GM18868 (cell line): ENCODE measurements around the gene CAMK4.
"Not testable (repeated sequence)": the region's sequence is repeated elsewhere in the genome, so short reads cannot be mapped to it uniquely, and the experiment has no call there.

Source experiments
- ATAC-seq: cut with Tn5 transposase; IDR thresholded peaks from one replicate; pipeline ENCODE4 v1.9.1; 2021; ENCODE audit warnings: mild to moderate bottlenecking, moderate library complexity; ENCODE audit not compliant: unreplicated experiment

Gene CAMK4

DNA sequence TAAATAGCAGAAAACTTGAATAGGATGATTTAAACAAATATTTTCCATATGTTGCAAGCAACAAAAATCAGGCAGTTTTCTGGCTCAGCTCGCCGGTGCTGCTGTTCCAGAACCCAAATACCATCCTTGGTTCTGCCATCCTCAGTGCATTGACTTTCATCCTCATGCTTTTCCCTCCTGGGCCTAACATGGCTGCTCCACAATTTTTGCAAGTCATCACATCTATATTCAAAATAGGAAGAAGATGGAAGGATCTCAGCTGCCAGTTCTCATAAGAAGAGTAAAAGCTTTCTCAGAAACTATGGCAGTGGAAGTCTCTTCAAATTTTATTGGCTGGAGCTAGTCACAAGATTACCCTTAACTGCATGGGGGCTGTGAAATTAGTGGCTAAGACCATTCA is 151.5 kb downstream of the CAMK4 start:
- ATAC-seq = no peak

DNA sequence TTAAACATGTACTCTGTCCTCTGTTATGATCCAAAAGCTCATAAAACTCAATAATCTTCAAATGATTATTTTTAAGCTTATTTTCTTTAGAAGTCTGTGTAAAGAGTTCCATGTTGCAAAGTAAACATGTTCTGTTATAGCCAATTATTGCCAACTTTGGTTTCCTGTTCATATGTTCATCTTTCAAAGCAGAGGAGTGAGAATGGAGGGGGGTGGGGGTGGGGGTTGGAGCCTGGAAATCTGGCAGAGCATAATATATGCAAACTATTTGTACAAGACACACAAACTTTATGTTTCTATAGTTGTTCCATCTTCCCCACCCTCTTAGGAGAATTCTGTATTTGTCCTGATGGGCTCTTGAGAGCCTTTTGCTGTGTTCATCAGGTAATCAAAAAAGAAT is 153.1 kb downstream of the CAMK4 start:
- ATAC-seq = no peak

DNA sequence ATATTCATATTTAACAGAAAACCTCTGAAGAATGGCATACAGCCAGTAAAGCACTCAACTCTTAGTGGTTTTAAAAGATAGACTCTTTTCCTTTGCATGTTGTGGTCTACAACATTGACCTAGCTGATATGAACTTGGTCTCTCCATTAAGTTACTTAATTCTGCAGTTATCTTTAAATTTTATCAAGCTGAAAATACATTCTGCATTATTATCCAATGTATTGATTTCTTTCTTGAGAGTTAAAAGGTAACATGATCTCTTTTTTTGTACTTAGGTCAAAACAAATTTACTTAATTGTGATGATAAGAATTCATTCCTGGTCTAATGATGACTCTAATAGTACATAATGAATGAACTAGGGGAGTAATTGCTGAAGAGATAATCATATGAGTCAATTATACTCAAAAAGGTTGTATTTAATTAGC is 155.2 kb downstream of the CAMK4 start:
- no peak for ATAC-seq

DNA sequence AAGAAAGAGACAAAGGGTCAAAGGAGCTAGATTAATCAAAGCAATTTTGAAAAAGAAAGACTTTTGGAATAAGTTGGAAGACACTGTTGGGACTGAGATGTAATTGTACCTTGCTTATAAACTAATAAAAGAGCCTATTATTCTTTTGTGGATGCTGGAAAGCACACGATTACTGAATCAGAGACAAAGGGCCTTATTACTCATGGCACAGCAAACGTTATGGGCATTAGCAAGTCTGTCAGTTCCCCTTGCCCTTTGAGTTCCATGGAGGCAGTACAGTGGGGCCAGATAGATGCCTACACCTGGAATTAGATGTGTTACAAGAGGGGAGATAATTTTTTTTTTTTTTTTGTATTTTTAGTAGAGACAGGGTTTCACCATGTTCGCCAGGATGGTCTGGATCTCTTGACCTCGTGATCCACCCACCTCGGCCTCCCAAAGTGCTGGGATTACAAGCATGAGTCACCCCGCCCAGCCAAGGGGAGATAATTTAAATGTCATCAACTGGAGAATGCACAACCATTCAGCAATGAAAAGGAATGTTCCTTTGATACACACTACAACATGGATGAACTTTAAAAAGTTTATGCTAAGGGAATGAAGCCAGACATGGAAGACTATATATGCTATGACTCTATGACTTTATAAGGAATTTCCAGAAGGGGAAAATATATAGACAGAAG is 159.2 kb downstream of the CAMK4 start:
- no peak for ATAC-seq

DNA sequence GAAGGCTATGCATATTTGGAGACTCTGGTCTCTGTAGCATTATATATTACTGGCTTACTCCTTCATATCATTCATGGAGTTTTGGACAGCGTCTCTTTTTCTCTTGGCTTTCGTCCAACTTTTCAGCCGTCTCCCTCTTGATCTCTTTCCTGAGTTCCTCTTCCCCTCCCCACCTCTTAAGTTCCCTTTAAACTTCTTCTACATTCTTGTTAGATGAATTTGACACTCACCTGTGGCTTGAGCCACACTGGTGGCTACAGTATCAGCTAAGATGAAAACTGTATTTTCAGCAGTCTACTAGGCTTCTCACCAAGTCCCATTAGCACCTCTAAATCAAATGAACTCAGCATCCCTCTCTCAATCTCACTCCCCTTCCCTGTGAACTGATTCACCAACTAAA is 160.0 kb downstream of the CAMK4 start:
- ATAC-seq = no peak

DNA sequence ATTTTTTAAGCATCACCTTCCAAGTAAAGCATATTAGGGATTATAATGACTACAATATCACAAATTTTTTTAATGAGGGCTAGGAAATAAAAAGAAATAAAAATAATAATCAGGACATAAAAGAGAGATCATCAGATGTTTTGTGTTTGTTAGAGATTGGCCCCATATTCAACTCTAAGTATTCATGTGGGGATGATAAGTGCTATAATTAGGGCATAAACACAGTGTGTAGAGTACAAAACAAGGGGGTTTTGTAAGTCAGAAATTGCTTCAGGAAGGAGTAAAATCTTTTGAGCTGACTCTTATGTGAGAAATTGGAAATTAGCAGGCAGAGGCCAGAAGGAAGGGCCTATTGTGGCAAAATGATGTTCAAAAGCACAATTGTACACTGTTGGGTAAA is 160.9 kb downstream of the CAMK4 start:
- ATAC-seq = no peak

DNA sequence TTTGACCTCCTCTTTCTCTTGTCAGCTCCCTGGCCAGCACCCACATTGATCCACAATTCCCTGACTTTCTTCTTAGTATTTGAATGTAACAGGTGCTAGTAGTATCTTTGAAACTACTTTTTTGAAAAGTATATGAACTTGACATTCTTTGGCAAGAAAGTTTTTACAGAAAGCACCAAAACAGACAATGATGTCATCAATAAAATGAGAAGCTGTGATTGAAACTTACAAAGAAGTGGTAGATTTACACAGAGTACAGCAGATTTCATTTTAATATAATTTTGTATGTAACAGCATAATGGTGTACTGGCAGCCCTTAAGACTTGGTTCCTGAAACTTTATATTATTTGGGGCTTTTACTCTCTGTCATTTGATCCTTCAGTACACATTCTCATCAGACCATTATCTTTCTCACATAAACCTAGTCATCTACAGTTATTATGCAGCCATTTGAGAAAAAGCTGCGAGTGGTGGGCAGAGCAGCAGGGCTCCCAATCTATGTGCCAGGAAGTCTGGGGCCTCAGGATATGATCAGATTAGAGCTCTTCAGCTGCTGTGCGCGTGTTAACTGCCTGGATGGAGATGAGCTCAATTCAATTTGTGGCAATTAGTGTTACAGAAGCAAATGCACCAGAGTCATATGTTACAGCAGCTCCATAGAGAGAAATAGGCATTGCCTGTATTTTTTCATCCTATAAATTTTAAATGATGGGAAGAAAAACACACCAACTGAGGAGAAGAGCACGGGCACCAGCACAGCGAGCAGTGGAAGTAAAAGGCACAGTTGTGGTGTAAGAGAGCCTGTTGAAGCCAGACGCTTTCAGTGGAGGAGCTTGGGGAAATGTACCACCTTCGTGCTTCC is 162.0 kb downstream of the CAMK4 start:
- ATAC-seq = no peak

DNA sequence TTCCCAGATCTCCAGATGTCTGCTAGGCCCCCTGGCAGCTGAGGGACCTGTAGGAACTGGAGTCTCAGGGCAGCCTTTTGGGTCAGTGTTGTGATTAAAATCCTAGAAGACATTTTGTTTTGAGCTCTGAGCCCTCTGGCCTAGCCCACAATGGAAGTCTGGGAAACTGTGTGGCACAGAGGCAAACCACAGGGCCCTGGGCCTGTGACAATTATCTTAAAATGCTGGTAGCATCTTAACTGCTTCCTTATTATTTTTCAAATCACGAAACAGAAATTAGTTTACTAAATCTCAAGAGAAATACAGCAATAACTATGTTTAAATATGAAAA is 162.6 kb downstream of the CAMK4 start:
- no peak for ATAC-seq

DNA sequence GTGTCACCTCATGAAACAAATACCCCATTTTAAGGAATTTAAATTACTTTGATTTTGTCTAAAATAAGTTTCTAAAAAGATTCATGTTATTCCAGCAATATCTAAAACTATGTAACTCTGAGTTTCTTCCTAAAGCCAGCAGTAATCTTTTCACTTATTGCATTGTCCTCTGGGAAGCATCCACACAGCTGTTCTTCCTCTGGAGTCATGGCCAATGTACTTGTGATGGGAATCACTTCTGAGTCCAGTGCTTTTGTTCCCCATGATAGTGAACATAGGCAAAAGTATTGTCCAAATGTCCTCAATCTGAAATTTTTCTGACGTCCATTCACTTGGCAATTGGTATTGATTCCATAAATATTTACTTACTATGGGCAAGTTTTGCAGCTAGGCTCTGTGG is 163.2 kb downstream of the CAMK4 start:
- ATAC-seq = no peak

DNA sequence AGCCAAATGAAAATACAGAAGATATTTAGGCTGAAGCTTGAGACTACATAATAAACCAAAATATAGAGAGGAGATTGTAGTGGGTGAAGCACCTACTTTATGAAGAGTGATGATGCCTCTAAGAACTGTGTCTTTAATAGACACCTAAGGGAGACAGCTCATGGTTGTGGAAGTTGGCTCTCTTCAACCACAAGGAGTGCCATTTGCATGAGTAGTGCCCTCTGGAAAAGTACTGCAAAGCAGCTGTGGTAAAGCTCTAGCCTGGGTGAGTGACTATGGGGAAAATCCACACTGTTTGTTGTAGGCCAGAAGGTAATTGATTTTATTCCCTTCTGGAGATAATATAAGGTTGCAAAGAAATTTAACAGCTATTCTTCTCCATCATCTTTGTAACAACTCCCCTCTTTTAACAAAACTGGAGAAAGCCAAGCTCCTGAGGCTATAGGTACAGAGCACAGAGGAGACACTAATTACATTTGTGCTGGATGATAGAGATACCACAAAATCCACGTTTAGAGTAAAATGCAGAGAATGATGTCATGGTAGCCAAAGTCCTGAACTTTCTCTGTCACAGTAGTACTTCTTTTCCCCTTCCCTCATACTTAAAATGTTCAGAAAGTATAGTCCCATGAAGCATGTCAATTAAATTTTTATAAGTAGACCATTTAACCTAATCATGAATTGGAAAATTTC is 165.4 kb downstream of the CAMK4 start:
- no peak for ATAC-seq

DNA sequence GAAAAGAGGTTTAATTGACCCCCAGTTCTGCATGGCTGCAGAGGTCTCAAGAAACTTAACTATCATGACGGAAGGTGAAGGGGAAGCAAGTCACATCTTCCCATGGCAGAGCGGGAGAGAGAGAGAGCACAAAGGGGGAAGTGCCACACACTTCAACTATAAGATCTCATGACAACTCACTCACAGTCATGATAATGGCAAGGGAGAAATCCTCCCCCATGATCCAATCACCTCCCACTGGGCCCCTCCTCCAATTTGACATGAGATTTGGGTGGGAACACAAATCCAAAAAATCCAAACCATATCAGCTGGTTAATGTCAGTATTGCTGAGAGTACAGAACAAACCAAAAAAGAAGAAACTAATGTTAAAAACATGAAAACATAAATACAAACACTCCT is 168.0 kb downstream of the CAMK4 start:
- ATAC-seq = no peak

DNA sequence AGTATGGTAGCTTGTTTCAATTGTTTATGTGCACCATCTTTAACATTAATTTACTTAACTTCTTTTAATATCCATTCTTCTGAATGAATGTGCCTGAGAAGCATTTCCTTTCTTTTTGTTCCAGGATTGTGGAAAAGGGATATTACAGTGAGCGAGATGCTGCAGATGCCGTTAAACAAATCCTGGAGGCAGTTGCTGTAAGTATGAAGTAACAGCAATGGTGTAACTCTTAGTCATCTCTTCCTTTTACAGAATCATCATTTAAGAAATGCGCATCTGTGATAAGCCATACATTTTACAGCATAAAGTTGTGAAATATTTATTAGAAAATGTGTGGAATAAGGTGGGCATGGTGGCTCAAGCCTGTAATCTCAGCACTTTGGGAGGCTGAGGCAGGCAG is 170.4 kb downstream of the CAMK4 start:
- ATAC-seq = no peak

DNA sequence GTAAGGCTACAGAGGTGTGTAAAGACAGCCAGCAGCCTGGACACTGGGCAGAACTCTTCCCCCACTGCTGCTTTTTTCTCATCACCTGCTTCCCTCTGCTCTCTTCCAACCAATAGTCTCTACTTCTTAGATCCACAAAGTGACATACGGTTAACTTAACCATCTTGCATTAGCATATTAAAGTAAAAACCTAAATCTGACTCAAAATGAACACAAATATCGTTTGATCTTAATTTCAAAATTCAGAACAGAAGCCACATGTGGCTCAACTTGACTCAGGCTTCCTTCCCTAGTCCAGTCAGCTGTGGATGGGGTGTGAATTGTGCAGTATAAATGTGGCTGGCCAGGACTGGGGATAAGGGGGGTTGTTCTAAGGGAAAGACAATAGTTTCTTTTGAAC is 173.8 kb downstream of the CAMK4 start:
- ATAC-seq = no peak

DNA sequence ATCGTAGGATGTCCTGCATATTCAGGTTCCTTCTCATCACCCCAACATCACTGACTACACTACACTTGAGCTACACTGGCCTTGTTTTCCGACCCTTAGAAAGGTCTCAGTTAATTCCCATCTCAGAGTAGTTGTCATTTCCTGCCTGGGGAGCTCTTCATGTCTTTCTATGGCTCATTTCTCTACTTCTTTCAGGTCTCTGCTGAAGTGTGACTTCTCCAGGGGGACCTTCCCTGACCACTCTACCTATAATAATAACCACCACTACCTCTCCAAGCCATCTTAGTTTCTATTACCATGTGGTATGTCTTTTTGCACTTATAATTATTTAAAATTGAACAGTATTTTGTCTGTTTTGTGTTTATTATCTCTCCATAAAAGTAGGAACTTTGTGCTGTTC is 174.9 kb downstream of the CAMK4 start:
- no peak for ATAC-seq

DNA sequence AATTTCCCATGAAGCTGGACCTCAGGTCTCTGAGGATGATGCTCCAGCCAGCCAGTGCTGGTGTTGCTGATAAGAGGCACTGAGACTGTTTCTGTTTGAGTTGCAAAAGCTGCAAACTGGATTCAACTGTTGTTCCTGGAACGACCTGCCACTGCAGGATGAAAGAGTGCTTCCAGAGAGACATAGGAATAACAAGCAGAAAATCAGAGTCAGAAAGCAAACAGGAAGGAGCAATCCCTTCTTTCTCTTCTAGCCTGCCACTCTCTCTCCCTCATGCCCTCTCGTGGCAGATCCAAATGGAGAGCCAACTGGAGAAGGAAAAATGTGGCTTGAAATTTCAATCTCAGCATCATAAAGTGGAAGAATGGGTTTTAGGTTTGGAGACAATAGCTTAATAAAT is 177.7 kb downstream of the CAMK4 start:
- no peak for ATAC-seq

DNA sequence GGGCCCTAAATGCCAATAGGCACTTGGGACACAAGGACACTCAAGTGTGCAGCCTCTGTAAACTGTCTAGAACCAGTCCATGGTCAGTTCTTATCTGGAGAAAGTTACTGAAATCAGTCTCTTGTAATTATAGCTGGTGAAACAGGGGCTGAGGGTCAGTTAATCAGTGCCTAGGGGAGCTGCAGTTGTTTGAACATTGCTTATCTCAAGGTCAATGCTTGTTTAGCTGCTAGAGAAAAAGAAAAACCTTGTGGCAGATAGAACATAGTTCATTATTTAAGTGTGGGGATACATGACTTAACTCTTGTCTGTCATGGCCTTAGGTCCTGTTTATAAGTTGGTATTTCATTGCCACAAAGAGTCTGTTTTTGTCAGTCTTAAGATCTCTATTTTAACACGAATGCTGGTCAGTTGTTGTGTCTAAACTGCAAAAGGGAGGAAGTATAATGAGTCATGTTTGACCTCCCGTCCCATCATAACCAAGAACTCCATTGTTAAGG is 180.1 kb downstream of the CAMK4 start:
- no peak for ATAC-seq

DNA sequence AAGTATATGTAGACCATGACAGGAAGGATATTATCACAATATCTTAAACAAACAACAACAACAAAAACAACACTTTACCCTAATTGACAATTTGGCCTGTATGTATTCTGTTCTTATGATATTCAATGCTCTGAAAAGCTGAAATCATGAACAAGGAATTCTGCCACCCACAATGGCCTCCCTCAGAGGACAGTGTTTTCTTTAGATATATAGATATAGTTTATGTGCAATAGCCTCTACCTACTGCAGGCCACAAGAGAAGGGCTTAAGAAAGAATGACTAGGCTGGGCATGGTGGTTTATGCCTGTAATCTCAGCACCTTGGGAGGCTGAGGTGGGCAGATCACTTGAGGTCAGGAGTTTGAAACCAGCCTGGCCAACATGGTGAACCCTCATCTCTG is 183.4 kb downstream of the CAMK4 start:
- no peak for ATAC-seq

DNA sequence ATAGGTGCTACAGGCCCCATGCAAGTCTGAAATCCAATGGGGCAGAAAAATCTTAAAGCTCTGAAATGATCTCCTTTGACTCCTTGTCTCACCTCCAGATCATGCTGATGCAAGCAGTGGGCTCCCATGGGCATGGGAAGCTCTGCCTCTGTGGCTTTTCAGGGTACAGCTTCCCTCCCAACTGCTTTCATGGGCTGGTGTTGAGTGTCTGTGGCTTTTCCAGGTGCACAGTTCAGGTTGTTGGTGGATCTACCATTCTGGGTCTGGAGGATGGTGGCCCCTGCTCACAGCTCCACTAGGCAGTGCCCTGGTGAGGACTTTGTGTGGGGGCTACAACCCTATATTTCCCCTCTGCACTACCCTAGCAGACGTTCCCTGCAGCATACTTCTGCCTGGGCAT is 184.6 kb downstream of the CAMK4 start:
- ATAC-seq = no peak

DNA sequence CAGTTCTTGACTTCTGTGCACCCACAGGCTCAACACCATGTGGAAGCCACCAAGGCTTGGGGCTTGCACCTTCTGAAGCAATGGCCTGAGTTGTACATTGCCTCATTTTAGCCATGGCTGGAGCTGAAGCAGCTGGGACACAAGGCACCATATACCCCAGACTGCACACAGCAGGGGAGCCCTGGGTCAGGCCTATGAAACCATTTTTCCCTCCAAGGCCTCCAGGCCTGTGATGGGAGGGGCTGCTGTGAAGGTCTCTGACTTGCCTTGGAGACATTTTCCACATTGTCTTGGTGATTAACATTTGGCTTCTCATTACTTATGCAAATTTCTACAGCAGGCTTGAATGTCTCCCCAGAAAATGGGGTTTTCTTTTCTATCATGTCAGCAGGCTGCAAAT is 185.1 kb downstream of the CAMK4 start:
- not testable (repeated sequence) for ATAC-seq

DNA sequence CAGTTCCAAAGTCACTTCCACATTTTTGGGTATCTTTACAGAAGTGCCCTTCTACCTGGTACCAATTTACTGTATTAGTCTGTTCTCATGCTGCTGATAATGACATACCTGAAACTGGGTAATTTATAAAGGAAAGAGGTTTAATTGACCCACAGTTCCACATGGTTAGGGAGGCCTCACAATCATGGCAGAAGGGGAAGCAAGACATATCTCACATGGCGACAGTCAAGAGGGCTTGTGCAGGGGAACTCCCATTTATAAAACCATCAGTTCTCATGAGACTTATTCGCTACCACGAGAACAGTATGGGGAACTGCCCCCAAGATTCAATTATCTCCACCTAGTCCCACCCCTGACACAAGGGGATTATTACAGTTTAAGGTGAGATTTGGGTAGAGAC is 185.9 kb downstream of the CAMK4 start:
- not testable (repeated sequence) for ATAC-seq

DNA sequence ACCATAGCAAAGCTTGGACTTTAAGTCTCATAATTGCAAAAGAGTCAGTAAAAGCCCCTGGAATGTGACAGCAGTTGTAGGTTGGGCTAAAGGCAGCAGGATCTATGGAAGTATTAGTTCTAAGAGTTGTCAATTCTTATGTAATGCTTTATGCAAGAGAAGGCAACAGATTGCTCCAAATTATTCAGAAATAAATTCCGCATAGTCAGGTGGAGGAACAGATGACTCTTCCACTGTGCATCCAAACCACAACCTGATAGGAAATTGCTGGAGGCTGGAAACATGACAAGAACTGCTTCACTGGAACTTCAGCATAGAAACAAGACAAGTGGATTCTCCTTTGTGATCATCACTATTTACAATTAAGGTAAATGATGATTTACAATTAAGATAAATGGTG is 187.1 kb downstream of the CAMK4 start:
- no peak for ATAC-seq

DNA sequence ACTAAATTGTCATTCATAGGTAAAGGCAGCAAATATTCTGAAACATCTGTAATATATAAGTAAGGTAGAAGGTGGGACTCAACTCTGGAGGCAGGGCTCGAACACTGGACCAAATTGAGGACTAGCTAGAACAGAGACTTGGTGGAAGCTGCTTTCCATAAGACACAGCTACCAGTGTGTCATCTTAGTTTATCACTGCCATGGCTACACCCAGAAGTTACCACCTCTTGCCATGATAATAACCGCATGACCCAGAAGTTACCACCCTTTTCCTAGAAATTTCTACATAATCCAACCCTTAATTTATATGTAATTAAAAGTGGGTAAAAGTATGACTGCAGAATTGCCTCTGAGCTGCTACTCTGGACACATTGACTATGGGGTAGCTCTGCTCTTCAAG is 188.4 kb downstream of the CAMK4 start:
- ATAC-seq = no peak
